AG04450 (cell line): ENCODE measurements around the gene TPM3. TPM values are rescaled to one million over a fixed set of nuclear protein-coding genes. Genes with fewer than 3 reads are reported as not detected.

ENCODE experiments used
- CTCF ChIA-PET: fragments of 300-600, 350-600 bp; formaldehyde crosslinking; extraction: SDS; loops from one replicate; lab custom pipeline; 2022; ENCODE audit warnings: antibody characterized with exemption, inconsistent platforms; lab: Charles Lee
- POLR2A ChIA-PET: fragments of 350-600 bp; formaldehyde crosslinking; extraction: SDS; loops from one replicate; lab custom pipeline; 2021; ENCODE audit warnings: antibody characterized with exemption, inconsistent platforms; lab: Yijun Ruan, JAX
- DNase-seq: peaks from one replicate; pipeline ENCODE4 v3.0.0-alpha.2; 2011; ENCODE audit warnings: low read depth, low spot score
- H3K27ac ChIP-seq: one replicate; pipeline ENCODE4 v1.5.1; 2012; ENCODE audit warnings: low read depth, low read length, control low read depth
- H3K27me3 ChIP-seq: one replicate; pipeline ENCODE4 v1.6.0; 2012; ENCODE audit warnings: low read length; ENCODE audit not compliant: control insufficient read depth, insufficient read depth
- H3K4me3 ChIP-seq: 2 replicates; pipeline ENCODE4 v1.5.1; 2011; ENCODE audit warnings: mild to moderate bottlenecking, low read depth, low read length, control low read depth
- H3K9me3 ChIP-seq: 2 replicates; pipeline ENCODE4 v1.5.1; 2012; ENCODE audit warnings: low read length; ENCODE audit not compliant: control insufficient read depth, insufficient read depth
- polyA plus RNA-seq: library from polyadenylated mRNA; depleted of rRNA; stranded (reverse); fragments of >200 nt; gene quantifications from 2 replicates; pipeline ENCODE4 v1.2.3, GENCODE V29; 2011; rRNA removed
- small RNA-seq: library from RNA; depleted of rRNA; stranded (forward); fragments of <200 nt; gene quantifications from one replicate; pipeline ENCODE3, GENCODE V24; 2012; ENCODE audit warnings: low read depth; ENCODE audit not compliant: insufficient read length
- TF ChIP-seq, protein P1 (sequence below): IDR thresholded peaks from 2 replicates; pipeline ENCODE4 v1.5.1; 2011; ENCODE audit warnings: low read depth, low read length, control low read depth, inconsistent platforms

Gene TPM3
- polyA plus RNA-seq, 1 experiment: 565 TPM

DNA sequence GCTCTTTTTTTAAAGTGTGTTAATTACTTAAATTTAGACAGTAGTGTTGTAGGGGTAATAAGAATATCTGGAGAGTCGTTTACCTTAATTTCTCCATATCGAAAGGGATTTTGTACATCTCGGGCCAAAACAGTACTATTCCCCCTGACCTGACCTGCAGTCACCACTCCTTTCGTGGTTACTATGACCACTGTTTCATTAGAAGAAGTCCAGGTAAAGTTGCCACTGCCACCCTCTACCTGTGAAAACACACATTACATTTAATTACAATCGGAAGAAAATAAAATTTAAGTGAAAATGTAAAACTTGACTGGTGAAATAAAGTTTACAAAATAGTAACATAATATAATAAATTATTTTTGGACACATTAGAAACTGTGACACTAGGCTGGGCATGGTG is 74.3 kb downstream of the TPM3 start:
- CTCF ChIA-PET: no interaction called here
- no peaks in the 10 kb centered on the region for H3K9me3 ChIP-seq
- H3K27ac ChIP-seq: no peak overlapping the region
- TF ChIP-seq, protein P1, sequence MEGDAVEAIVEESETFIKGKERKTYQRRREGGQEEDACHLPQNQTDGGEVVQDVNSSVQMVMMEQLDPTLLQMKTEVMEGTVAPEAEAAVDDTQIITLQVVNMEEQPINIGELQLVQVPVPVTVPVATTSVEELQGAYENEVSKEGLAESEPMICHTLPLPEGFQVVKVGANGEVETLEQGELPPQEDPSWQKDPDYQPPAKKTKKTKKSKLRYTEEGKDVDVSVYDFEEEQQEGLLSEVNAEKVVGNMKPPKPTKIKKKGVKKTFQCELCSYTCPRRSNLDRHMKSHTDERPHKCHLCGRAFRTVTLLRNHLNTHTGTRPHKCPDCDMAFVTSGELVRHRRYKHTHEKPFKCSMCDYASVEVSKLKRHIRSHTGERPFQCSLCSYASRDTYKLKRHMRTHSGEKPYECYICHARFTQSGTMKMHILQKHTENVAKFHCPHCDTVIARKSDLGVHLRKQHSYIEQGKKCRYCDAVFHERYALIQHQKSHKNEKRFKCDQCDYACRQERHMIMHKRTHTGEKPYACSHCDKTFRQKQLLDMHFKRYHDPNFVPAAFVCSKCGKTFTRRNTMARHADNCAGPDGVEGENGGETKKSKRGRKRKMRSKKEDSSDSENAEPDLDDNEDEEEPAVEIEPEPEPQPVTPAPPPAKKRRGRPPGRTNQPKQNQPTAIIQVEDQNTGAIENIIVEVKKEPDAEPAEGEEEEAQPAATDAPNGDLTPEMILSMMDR: no peak
- H3K4me3 ChIP-seq: no peak overlapping the region
- DNase-seq: no peak
- POLR2A ChIA-PET: no interaction called here
- no peaks in the 10 kb centered on the region for H3K27me3 ChIP-seq

DNA sequence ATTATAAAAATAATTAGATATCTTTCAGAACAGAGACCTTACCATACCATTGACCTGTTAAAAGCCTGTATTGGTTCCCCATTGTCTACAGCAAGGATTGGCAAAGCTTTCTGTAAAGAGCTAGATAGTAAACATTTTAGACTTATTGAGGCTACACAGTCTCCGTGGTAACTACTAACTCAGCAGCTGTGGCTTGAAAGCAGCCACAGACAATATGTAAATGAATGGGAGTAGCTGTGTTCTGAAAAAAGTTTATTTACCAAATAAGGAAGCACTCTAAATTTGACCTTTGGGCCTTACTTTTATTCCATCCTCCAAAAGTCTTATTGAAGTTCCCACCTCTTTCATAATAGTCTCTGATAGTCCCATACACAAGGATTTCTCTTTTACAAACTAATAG is 76.7 kb downstream of the TPM3 start:
- TF ChIP-seq, protein P1: no peak
- Histone ChIP-seq H3K27ac (no peak overlapping the region), H3K27me3 (no peaks in the 10 kb centered on the region), H3K9me3 (no peaks in the 10 kb centered on the region), H3K4me3 (no peak overlapping the region)
- POLR2A ChIA-PET: interaction anchor here (1.1 kb wide), 1 partner anchor 125 kb away, joined by 4 read pairs; the partner anchor contains the start of gene RPS27
- CTCF ChIA-PET: interaction anchor here (0.6 kb wide), 1 partner anchor 27 kb away, joined by 3 read pairs; no protein-coding TSS in a partner anchor
- DNase-seq: no peak

Small RNA genes lying within 50 kb of the gene (small RNA-seq; reads per million reads assigned to genes)
- gene MIR190B: 5.1 reads per million, percentile 51 among the genes with 10 or more reads in this experiment

Other genes with a start within 250 kb of the TPM3 start
- gene DENND4B, start 245.4 kb downstream of the TPM3 start, polyA plus RNA-seq: 10.3 and 13.3 TPM in 2 replicates
- gene CRTC2, start 233.5 kb downstream of the TPM3 start, polyA plus RNA-seq: 12.7 and 13.8 TPM in 2 replicates
- gene SLC39A1, start 228.6 kb downstream of the TPM3 start, polyA plus RNA-seq: 84.0 and 98.6 TPM in 2 replicates
- 7.7 and 10.0 TPM in 2 replicates for gene CREB3L4, start 224.2 kb downstream of the TPM3 start, polyA plus RNA-seq
- 159 and 160 TPM in 2 replicates for gene JTB, start 214.4 kb downstream of the TPM3 start, polyA plus RNA-seq
- gene RAB13, start 205.8 kb downstream of the TPM3 start, polyA plus RNA-seq: 250 and 259 TPM in 2 replicates
- gene RPS27, start 201.3 kb downstream of the TPM3 start, polyA plus RNA-seq: 6,731 and 8,507 TPM in 2 replicates
- 0.01 TPM in 1 of 2 replicates, not detected in the other for gene NUP210L, start 37.0 kb downstream of the TPM3 start, polyA plus RNA-seq
- not detected in 2 replicates for gene CFAP141, start 14.2 kb upstream of the TPM3 start, polyA plus RNA-seq
- 173 and 177 TPM in 2 replicates for gene UBAP2L, start 28.9 kb upstream of the TPM3 start, polyA plus RNA-seq
- 131 and 148 TPM in 2 replicates for gene HAX1, start 80.5 kb upstream of the TPM3 start, polyA plus RNA-seq
- not detected in 2 replicates for gene AQP10, start 129.0 kb upstream of the TPM3 start, polyA plus RNA-seq
- 42.5 and 45.7 TPM in 2 replicates for gene ATP8B2, start 133.4 kb upstream of the TPM3 start, polyA plus RNA-seq
- gene IL6R, start 213.2 kb upstream of the TPM3 start, polyA plus RNA-seq: 5.9 and 6.1 TPM in 2 replicates